Measurements from ENCODE around the gene NMRK2.

NMRK2 gene

DNA sequence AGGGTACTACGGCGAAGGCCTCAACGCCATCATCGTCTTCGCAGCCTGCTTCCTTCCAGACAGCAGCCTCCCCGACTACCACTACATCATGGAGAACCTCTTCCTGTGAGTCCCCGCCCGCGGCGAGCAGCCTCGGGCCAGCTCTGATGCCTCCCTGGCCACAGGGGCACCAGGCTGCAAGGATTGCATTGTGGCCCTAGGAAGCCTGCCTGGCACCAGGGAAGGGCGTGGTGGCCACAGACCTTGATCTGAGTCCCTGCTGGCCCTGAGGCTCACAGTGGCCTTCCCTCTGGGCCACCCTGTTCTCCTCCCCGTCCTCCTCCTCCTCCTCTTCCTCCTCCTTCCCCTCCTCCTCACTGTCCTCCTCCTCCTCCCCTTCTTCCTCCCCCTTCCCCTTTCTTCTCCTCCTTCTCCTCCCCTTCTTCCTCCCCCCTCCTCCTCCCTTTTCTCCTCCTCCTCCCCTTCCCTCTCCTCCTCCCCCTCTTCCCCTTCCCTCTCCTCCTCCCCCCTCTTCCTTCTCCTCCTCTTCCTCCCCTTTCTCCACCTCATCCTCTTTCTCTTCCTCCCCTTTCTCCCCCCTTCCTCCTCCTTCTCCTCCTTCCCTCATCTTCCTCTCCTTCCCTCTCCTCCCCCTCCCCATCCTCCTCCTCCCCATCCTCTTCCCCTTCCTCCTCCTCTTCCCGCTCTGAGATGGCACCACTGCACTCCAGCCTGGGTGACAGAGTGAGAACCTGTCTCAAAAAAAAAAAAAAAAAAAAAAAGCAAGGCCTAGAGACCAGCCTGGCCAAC, 24.4 kb upstream of the NMRK2 start:
- H3K4me3 ChIP-seq (replicated peaks; ENCODE audit: insufficient read depth, low read length): no peak overlapping the region
- DNase-seq (ENCODE audit: low read depth in 1 of 2, low spot score in 1 of 2): peak in 1 of 2 experiments; percentile 22
- TF ChIP-seq POLR2AphosphoS5 (IDR thresholded peaks at IDR 0.05; ENCODE audit: low read depth) (no peak), GABPA (IDR thresholded peaks at IDR 0.05; ENCODE audit: low read depth) (no peak), SPI1 (IDR thresholded peaks at IDR 0.05; ENCODE audit: borderline replicate concordance, low read depth) (no peak)
- TF ChIP-seq, protein P1, sequence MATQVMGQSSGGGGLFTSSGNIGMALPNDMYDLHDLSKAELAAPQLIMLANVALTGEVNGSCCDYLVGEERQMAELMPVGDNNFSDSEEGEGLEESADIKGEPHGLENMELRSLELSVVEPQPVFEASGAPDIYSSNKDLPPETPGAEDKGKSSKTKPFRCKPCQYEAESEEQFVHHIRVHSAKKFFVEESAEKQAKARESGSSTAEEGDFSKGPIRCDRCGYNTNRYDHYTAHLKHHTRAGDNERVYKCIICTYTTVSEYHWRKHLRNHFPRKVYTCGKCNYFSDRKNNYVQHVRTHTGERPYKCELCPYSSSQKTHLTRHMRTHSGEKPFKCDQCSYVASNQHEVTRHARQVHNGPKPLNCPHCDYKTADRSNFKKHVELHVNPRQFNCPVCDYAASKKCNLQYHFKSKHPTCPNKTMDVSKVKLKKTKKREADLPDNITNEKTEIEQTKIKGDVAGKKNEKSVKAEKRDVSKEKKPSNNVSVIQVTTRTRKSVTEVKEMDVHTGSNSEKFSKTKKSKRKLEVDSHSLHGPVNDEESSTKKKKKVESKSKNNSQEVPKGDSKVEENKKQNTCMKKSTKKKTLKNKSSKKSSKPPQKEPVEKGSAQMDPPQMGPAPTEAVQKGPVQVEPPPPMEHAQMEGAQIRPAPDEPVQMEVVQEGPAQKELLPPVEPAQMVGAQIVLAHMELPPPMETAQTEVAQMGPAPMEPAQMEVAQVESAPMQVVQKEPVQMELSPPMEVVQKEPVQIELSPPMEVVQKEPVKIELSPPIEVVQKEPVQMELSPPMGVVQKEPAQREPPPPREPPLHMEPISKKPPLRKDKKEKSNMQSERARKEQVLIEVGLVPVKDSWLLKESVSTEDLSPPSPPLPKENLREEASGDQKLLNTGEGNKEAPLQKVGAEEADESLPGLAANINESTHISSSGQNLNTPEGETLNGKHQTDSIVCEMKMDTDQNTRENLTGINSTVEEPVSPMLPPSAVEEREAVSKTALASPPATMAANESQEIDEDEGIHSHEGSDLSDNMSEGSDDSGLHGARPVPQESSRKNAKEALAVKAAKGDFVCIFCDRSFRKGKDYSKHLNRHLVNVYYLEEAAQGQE (IDR thresholded peaks at IDR 0.05; ENCODE audit: insufficient replicate concordance, low read depth): no peak
- TF ChIP-seq, protein P2, sequence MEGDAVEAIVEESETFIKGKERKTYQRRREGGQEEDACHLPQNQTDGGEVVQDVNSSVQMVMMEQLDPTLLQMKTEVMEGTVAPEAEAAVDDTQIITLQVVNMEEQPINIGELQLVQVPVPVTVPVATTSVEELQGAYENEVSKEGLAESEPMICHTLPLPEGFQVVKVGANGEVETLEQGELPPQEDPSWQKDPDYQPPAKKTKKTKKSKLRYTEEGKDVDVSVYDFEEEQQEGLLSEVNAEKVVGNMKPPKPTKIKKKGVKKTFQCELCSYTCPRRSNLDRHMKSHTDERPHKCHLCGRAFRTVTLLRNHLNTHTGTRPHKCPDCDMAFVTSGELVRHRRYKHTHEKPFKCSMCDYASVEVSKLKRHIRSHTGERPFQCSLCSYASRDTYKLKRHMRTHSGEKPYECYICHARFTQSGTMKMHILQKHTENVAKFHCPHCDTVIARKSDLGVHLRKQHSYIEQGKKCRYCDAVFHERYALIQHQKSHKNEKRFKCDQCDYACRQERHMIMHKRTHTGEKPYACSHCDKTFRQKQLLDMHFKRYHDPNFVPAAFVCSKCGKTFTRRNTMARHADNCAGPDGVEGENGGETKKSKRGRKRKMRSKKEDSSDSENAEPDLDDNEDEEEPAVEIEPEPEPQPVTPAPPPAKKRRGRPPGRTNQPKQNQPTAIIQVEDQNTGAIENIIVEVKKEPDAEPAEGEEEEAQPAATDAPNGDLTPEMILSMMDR (IDR thresholded peaks at IDR 0.05; ENCODE audit: insufficient read depth, low read length): no peak
- H3K27ac ChIP-seq (replicated peaks): no peak overlapping the region
- H3K27me3 ChIP-seq (ENCODE audit: insufficient read depth, poor library complexity, severe bottlenecking): no peaks in the 10 kb centered on the region

DNA sequence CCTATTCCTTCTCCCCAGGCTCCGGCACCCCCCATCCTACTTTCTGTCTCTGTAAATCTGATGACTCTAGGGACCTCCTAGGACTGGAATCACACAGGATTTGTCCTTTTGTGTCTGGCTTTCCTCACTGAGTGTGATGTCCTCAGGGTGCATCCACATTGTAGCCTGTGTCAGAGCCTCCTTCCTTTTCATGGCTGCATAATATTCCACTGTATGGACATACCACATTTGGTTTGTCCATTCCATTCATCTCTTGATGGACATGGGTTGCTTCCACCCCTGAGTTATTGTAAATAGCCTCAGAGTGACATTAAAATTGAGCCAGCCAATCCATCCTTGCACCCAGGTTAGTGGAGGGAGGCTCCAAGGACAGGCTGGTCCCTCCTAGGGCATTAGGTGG, 22.8 kb upstream of the NMRK2 start:
- no peak overlapping the region for H3K4me3 ChIP-seq (replicated peaks; ENCODE audit: insufficient read depth, low read length)
- no peak overlapping the region for H3K27ac ChIP-seq (replicated peaks)
- TF ChIP-seq SPI1 (IDR thresholded peaks at IDR 0.05; ENCODE audit: borderline replicate concordance, low read depth) (no peak), GABPA (IDR thresholded peaks at IDR 0.05; ENCODE audit: low read depth) (no peak), POLR2AphosphoS5 (IDR thresholded peaks at IDR 0.05; ENCODE audit: low read depth) (no peak)
- TF ChIP-seq, protein P1 (IDR thresholded peaks at IDR 0.05; ENCODE audit: insufficient replicate concordance, low read depth): no peak
- TF ChIP-seq, protein P2 (IDR thresholded peaks at IDR 0.05; ENCODE audit: insufficient read depth, low read length): no peak
- H3K27me3 ChIP-seq (ENCODE audit: insufficient read depth, poor library complexity, severe bottlenecking): no peaks in the 10 kb centered on the region
- no peak for DNase-seq (ENCODE audit: low read depth in 1 of 2, low spot score in 1 of 2)

DNA sequence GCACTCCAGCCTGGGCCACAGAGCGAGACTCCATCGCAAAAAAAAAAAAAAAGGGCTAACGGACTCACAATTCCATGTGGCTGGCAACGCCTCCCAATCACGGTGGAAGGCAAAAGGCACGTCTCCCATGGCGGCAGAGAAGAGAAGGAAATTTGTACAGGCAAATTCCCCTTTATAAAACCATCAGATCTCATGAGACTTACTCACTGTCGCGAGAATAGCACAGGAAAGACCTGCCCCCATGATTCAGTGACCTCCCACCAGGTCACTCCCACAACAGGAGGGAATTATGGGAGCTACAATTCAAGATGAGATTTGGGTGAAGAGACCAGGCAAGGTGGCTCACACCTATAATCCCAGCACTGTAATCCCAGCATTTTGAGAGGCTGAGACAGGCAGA, 18.7 kb upstream of the NMRK2 start:
- Histone ChIP-seq H3K4me3 (replicated peaks; ENCODE audit: insufficient read depth, low read length) (no peak overlapping the region), H3K27me3 (ENCODE audit: insufficient read depth, poor library complexity, severe bottlenecking) (no peaks in the 10 kb centered on the region), H3K27ac (replicated peaks) (no peak overlapping the region)
- TF ChIP-seq, protein P2 (IDR thresholded peaks at IDR 0.05; ENCODE audit: insufficient read depth, low read length): no peak
- TF ChIP-seq, protein P1 (IDR thresholded peaks at IDR 0.05; ENCODE audit: insufficient replicate concordance, low read depth): no peak
- TF ChIP-seq SPI1 (IDR thresholded peaks at IDR 0.05; ENCODE audit: borderline replicate concordance, low read depth) (no peak), POLR2AphosphoS5 (IDR thresholded peaks at IDR 0.05; ENCODE audit: low read depth) (no peak), GABPA (IDR thresholded peaks at IDR 0.05; ENCODE audit: low read depth) (no peak)
- no peak for DNase-seq (ENCODE audit: low read depth in 1 of 2, low spot score in 1 of 2)

Measured in HL-60 (cell line).